ENCODE measurements around the gene RFTN1.

RFTN1 gene

GRCh38 chr3:16412192-16412800 lies 101.2 kb downstream of the RFTN1 start:
- DNase-seq (ENCODE audit: low read depth in 2 of 3, low spot score in 1 of 3): no peak

- no peak for DNase-seq (ENCODE audit: low read depth in 2 of 3, low spot score in 1 of 3)
These were observed 102.1 kb downstream of the RFTN1 start for GRCh38 chr3:16411441-16411840.

- DNase-seq (ENCODE audit: low read depth in 2 of 3, low spot score in 1 of 3): no peak
These were observed 102.8 kb downstream of the RFTN1 start for GRCh38 chr3:16410659-16411058.

- no peak for DNase-seq (ENCODE audit: low read depth in 2 of 3, low spot score in 1 of 3)
These were observed 104.5 kb downstream of the RFTN1 start for GRCh38 chr3:16409032-16409431.

GRCh38 chr3:16407366-16407765 lies 106.1 kb downstream of the RFTN1 start:
- DNase-seq (ENCODE audit: low read depth in 2 of 3, low spot score in 1 of 3): no peak

GRCh38 chr3:16406579-16406978 lies 106.9 kb downstream of the RFTN1 start:
- no peak for DNase-seq (ENCODE audit: low read depth in 2 of 3, low spot score in 1 of 3)

- DNase-seq (ENCODE audit: low read depth in 2 of 3, low spot score in 1 of 3): no peak
These were observed 107.3 kb downstream of the RFTN1 start for GRCh38 chr3:16406166-16406565.

- no peak for DNase-seq (ENCODE audit: low read depth in 2 of 3, low spot score in 1 of 3)
These were observed 109.1 kb downstream of the RFTN1 start for GRCh38 chr3:16404349-16404895.

- DNase-seq (ENCODE audit: low read depth in 2 of 3, low spot score in 1 of 3): no peak
These were observed 111.0 kb downstream of the RFTN1 start for GRCh38 chr3:16402451-16402850.

- no peak for DNase-seq (ENCODE audit: low read depth in 2 of 3, low spot score in 1 of 3)
These were observed 112.2 kb downstream of the RFTN1 start for GRCh38 chr3:16401273-16401672.

GRCh38 chr3:16400106-16400931 lies 113.2 kb downstream of the RFTN1 start:
- no peak for DNase-seq (ENCODE audit: low read depth in 2 of 3, low spot score in 1 of 3)

- DNase-seq (ENCODE audit: low read depth in 2 of 3, low spot score in 1 of 3): no peak
These were observed 114.0 kb downstream of the RFTN1 start for GRCh38 chr3:16399473-16399872.

GRCh38 chr3:16398648-16399047 lies 114.9 kb downstream of the RFTN1 start:
- no peak for DNase-seq (ENCODE audit: low read depth in 2 of 3, low spot score in 1 of 3)

GRCh38 chr3:16396202-16396601 lies 117.3 kb downstream of the RFTN1 start:
- no peak for DNase-seq (ENCODE audit: low read depth in 2 of 3, low spot score in 1 of 3)

GRCh38 chr3:16395212-16395611 lies 118.3 kb downstream of the RFTN1 start:
- no peak for DNase-seq (ENCODE audit: low read depth in 2 of 3, low spot score in 1 of 3)

GRCh38 chr3:16394639-16395038 lies 118.9 kb downstream of the RFTN1 start:
- DNase-seq (ENCODE audit: low read depth in 2 of 3, low spot score in 1 of 3): no peak

- no peak for DNase-seq (ENCODE audit: low read depth in 2 of 3, low spot score in 1 of 3)
These were observed 120.8 kb downstream of the RFTN1 start for GRCh38 chr3:16392717-16393116.

- no peak for DNase-seq (ENCODE audit: low read depth in 2 of 3, low spot score in 1 of 3)
These were observed 121.4 kb downstream of the RFTN1 start for GRCh38 chr3:16392065-16392464.

GRCh38 chr3:16390581-16390980 lies 122.9 kb downstream of the RFTN1 start:
- no peak for DNase-seq (ENCODE audit: low read depth in 2 of 3, low spot score in 1 of 3)

- DNase-seq (ENCODE audit: low read depth in 2 of 3, low spot score in 1 of 3): no peak
These were observed 124.6 kb downstream of the RFTN1 start for GRCh38 chr3:16388850-16389441.

- no peak for DNase-seq (ENCODE audit: low read depth in 2 of 3, low spot score in 1 of 3)
These were observed 126.9 kb downstream of the RFTN1 start for GRCh38 chr3:16386561-16386960.

- no peak for DNase-seq (ENCODE audit: low read depth in 2 of 3, low spot score in 1 of 3)
These were observed 128.3 kb downstream of the RFTN1 start for GRCh38 chr3:16385151-16385550.
